Measurements from ENCODE around the gene PPP1R9A. TPM values are rescaled to one million over a fixed set of nuclear protein-coding genes. Genes with fewer than 3 reads are reported as not detected.
A peak's percentile ranks its signal among the peaks of the same experiment; 100 is the strongest.

Gene PPP1R9A
- total RNA-seq, 1 donor, result 0.45 TPM

GRCh38 chr7:95209788-95210187 lies 302.4 kb downstream of the PPP1R9A start:
- no peak overlapping the region for H3K4me3 ChIP-seq (ENCODE audit: low read depth, low read length)
- no peak for DNase-seq (ENCODE audit: low read depth)
- no peak for TF ChIP-seq CTCF (IDR thresholded peaks at IDR 0.05; ENCODE audit: insufficient read depth, low read length)

DNA sequence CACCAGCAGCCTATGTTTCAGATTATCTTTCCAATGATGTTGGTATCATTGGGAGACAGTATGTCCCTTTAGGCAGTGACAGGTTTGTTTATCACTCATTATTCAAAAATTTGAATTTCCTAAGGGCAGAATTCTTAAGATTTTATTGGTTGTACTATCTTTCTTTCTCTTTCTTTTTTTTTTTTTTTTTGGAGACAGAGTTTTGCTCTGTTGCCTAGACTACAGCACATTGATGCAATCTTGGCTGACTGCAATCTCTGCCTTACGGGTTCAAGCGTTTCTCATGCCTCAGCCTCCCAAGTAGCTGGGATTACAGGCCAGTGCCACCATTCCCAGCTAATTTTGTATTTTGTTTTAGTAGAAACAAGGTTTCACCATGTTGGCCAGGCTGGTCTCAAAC lies 305.8 kb downstream of the PPP1R9A start:
- peak; percentile 32 for DNase-seq (ENCODE audit: low read depth)
- H3K4me3 ChIP-seq (ENCODE audit: low read depth, low read length), result no peak overlapping the region
- TF ChIP-seq CTCF (IDR thresholded peaks at IDR 0.05; ENCODE audit: insufficient read depth, low read length), result no peak

DNA sequence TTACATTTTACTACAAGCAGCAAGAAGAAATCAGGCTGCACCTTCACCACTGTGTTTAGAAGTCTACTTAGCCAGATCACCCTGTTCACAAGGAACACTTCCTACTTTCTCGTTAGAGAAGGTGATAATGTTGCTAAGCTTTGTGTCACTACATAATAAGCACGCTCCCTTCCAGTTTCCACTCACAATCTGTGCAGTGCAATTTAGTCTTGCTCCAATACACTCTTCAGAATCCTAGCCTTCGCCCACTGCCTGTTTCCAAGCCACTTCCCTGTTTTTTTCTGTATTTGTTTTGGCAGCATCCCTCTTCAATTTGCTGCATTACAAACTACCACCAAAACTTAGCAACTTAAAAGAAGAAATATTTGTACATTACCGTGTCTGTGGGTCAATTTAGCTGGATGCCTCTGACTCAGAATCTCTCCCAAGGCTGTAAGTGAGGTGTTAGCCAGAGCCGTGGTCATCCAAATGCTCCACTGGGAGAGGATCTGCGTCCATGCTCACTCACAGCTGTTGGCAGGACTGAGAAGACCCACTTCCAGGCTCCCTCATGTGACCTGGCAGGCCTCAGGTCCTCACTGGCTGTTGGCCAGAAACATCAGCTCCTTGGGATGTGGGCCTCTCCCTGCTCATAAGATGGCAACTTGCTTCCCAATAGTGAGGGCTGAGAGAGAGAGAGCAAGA lies 306.6 kb downstream of the PPP1R9A start:
- TF ChIP-seq CTCF (IDR thresholded peaks at IDR 0.05; ENCODE audit: insufficient read depth, low read length), result no peak
- no peak overlapping the region for H3K4me3 ChIP-seq (ENCODE audit: low read depth, low read length)
- peak; percentile 94 for DNase-seq (ENCODE audit: low read depth)

GRCh38 chr7:95219721-95220120 lies 312.3 kb downstream of the PPP1R9A start:
- H3K4me3 ChIP-seq (ENCODE audit: low read depth, low read length), result no peak overlapping the region
- DNase-seq (ENCODE audit: low read depth), result no peak
- TF ChIP-seq CTCF (IDR thresholded peaks at IDR 0.05; ENCODE audit: insufficient read depth, low read length), result no peak

DNA sequence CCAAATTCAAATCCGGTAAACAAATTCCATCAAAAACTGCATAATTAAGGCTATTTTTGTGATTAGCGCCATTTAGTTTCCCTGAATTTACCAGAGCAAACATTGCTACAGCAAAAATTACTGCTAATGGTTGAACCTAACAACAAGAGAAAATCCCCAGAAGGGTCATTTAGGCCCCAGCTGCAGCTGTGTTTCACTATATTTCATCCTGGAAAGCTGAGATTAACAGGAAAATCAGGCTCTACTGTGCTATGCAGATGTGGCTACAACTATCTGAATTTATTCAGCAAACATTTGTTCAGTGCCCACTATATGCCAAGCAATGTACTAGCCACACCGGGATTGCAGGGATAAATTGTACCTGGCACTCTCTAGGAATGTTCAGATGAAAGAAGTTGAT lies 312.9 kb downstream of the PPP1R9A start:
- no peak for TF ChIP-seq CTCF (IDR thresholded peaks at IDR 0.05; ENCODE audit: insufficient read depth, low read length)
- no peak overlapping the region for H3K4me3 ChIP-seq (ENCODE audit: low read depth, low read length)
- DNase-seq (ENCODE audit: low read depth), result no peak

DNA sequence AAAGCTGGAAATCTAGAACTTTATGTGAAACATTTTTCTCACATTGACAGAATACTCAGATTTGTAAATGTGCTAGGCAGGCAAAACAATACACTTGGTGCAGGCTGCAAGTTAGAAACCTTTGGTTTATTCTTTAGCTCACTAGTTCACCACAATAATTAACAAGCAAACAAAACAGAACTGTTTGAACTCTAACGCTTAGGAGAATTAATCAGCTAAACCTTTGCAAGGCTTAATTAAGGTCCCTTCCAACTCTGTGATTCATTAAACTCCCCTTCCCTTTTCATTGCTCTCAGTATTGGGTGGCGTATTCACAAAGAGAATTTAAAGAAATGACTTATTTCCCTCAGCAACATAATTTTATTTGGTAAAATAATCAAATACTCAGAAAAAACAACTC lies 317.9 kb downstream of the PPP1R9A start:
- DNase-seq (ENCODE audit: low read depth), result no peak
- TF ChIP-seq CTCF (IDR thresholded peaks at IDR 0.05; ENCODE audit: insufficient read depth, low read length), result no peak
- no peak overlapping the region for H3K4me3 ChIP-seq (ENCODE audit: low read depth, low read length)

DNA sequence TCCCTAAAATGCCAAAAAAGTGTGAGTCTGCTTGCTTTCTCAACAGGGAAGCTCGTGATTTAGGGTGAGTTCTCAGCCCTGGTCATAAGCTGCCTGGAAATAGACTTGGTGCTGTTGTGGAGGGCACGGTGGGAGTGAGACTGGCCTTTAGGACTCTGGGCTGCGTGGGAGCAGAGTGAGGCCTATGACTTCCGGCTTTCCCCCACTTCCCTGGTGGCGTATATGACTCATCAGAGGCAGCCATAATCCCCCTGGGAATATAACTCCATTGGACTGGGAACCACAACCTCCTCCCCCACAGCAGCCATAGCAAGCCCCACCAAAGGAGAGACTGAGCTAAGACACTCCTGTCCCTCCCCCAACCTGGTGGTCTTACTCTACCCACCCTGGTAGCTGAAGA lies 321.9 kb downstream of the PPP1R9A start:
- H3K4me3 ChIP-seq (ENCODE audit: low read depth, low read length), result no peak overlapping the region
- DNase-seq (ENCODE audit: low read depth), result no peak
- no peak for TF ChIP-seq CTCF (IDR thresholded peaks at IDR 0.05; ENCODE audit: insufficient read depth, low read length)

Data from fibroblast of the aortic adventitia (primary cell).